HG03442 (cell line): ENCODE measurements around the gene MYRIP.

Source experiments
- ATAC-seq: cut with Tn5 transposase; IDR thresholded peaks from one replicate; pipeline ENCODE4 v1.9.1; 2021; ENCODE audit warnings: mild to moderate bottlenecking, moderate library complexity; ENCODE audit not compliant: unreplicated experiment

Gene MYRIP

GRCh38 chr3:39900462-39901002 lies 91.1 kb downstream of the MYRIP start:
- ATAC-seq = no peak

DNA sequence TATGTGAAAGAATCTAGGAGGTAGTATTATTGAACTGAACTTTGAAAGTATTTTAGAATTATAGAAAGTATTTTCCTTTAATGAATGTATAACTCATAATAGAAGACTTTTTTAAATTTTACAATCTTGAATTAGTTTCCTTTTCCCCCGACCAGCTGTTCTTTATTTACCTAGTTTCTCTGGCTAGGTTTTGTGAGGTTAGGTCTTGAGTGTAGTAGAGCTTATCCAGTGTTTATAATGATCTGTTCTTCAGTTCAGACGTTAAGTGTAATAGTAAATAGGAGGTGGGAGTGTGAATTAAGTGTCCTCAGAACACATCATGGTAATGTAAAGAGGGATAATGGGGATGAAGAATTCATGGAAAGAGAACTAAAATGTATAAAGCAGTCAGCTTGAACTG lies 93.8 kb downstream of the MYRIP start:
- no peak for ATAC-seq

DNA sequence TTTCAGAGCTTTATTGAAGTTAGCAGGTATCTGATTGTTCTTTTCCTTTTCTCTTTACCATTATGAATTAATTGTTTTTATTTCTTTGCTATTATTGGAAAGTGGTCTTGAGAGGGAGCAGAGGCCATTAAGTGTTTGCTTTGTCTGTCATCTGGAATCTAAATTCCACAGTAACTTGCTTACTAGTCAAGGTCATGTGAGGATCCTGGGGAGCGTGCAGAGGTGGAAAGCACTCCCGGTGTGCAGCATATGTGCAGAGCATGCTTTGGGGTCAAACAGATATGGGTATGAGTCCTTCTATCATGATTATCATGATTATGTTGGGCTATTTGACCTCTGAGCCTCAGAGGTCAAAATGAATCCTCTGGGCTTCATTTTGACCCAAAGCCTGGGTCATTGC lies 96.4 kb downstream of the MYRIP start:
- ATAC-seq = no peak

DNA sequence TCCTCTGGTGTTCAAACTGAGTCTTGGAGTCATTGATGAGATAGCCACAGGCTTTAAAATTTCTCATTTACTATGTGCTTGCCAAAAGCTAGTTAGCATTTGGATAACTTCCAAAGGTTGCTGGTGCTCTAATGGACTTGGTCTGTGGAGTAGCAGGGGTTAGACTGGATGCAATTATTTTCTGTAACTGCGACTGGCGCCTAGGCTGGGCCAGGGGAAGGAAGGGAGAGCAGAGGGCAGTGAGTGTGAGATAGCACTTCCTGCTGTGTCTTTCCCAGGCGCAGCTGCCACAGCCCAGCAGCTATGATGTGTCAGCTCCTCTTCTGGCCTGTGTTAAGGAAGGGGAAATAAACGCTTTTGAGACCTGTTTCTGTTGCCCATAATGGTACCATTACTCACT lies 98.6 kb downstream of the MYRIP start:
- no peak for ATAC-seq

GRCh38 chr3:39910135-39910534 lies 100.7 kb downstream of the MYRIP start:
- no peak for ATAC-seq

GRCh38 chr3:39910826-39911464 lies 101.5 kb downstream of the MYRIP start:
- no peak for ATAC-seq

DNA sequence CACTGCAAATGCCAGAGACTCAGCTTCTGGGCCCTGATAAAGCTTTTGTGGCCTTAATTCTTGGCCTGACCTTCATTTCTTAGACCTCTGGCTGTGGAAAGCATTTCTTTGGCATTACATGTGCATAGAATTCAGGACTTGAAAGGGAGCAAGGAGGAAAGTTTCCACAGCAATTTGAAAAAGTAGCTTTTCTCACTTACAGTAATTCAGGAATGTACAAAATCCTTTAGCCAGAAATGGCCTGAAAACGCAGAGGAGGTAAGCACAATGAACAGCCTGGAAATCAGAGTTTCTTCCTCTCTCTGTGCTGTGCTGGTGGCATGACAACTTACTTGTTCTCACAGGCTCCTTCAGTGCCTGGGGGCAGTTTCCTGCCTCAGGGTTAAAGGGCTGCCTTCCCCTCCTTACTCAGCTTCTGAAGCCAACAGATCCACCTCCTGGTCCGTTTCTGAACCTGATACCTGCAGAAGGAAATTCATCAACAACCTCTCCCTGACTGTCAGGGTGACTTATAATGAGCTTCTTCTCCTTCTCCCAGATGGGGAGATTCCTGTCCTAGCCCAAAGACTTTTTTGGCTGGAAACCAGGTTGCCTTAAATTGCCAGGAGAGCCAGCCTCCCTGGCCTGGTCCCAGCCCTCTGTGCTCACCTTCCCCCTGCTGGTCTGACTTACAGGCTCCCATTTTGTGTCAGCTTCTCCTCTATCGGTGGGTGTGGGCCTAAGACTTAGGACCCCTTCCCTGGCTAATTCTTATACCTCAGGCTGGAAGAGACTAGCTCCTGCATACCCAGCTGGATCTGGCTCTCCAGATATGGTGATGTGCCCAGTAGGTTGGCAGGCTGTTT lies 102.3 kb downstream of the MYRIP start:
- ATAC-seq = no peak

DNA sequence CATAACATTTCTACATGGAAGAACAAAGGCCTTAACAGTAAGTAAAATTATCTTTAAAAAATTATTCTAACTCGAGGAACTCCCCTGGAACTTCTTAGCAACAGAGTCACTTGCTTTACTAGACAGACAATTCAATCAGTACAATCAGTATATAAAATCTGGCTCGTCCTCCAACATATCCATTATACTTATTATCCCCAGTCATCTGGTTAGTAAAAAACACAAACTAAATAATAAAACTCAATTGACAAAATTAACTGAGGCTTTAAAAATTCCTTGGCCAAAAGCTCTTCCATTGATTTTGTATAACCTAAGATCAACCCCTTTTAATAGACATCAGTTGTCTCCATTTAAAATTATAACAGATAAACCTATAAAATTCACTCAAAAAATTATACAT lies 105.6 kb downstream of the MYRIP start:
- ATAC-seq = no peak

DNA sequence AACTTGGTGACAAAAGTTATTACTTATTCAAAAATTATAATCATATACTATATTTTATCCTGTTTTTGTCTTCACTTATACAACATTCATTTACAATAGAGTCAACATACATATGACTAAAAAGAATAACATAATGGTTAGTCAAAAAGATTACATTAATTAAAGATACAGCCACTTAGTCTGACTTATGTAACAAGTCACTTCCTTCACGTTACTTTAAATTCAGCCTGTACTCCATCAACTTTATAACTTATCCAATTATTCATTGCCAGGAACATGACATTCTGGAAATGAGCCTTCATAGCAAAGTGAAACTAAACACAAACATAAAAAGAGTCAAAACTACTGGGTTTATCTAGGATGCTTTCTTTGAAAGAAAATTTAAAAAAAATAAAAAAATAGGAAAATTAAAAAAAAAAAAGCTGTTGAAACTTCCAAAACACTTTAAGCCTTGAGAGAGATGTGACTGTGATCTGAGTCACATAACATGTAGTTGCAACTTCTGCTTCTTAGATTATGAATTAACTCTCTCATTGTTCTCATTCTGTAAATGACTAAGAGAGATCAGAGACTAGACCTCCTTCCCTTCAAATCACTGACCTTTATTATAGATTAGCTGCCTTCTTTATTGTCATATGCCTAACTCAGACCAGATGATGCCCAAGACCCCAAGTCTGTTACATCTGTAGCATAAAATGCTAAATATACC lies 107.8 kb downstream of the MYRIP start:
- peak; percentile 53 for ATAC-seq

- no peak for ATAC-seq
These were observed 109.9 kb downstream of the MYRIP start for GRCh38 chr3:39919281-39919680.

DNA sequence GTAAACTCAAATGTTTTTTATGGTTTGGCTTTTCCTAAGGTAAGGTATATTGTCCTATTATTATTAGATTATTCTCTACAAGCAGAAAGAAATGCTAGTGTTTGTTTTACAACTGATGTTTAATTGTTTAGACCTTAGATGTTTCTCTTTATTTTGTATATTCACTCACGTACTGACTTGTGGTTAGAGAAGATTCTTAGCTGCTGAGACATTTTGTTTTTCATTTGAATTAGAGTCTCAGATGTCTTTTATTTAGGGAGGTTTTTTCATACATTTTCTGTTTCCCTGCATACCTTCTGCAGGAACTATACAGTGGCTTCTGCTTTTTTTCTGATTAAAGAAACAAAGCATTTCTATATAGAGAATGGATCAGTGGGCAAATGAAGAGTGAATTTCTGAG lies 110.9 kb downstream of the MYRIP start:
- ATAC-seq = no peak

- ATAC-seq = no peak
These were observed 118.1 kb downstream of the MYRIP start for GRCh38 chr3:39927479-39927878.

DNA sequence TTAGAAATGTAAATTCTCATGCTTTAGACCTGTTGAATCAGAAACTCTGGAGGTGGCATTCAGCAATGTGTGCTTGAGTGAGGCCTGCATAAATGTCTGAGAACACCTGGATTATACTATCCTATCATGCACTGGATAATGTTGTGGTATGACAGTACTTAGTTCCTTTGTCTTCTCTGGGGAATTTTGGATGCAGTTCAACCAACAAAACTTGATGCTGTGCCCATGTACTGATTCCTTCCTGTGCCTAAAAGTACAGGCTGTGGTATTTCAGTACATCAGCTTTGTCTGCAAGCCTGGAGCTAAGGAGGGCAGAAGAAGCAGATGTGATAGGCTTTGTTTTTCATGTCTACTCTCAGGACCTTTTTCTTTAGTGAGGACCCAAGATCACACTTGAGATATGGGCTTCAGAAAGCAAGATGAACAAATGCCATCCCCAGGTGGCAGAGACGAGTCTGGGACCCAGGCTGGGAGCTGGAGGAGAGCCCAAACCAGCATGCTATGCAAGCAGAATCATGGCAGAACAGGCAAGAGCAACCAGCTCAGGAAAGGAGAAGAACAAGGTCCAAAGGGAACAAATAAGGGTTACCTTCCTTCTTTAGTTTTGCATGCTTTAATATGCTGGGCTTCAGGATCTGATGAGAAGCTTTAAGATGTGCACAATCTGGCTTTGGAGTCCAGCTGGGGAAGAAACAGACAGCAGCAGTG lies 124.7 kb downstream of the MYRIP start:
- no peak for ATAC-seq

DNA sequence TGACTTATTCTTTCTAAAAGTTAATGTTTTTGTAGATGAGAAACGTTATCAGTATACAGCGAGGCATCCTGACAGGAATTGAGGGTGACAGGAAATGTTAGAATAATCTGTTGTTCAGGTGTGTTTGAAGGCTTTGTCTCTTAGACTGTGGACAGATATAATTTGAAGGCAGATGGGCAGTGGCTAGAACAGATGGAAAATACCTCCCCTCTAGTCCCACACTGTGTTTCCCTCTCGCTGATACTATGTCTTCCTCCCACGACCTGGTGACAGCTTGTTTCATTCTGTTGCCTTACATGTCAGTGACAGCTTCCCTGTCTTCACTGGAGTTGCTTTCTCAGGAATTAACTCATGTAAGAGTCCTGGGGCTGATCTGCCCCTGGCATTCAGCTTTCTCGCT lies 125.3 kb downstream of the MYRIP start:
- ATAC-seq = no peak

DNA sequence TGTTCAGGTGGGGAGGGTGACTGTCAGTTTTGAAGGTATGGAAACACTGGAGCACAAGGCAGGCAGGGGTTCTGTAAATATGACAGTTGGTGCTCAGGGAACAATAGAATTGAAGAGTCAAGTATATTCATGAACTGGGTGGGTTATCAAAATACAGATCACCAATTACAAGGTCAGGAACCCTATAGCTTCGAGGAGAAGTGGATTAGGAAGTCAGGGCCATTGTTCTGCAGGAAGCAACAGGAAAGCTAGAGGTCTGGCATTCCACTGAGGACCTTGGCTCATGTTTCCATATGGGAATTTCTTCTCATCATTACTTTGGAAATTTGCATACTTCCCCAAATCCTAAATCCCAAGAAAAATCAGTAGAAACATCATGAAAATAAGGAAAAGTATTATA lies 125.9 kb downstream of the MYRIP start:
- no peak for ATAC-seq

DNA sequence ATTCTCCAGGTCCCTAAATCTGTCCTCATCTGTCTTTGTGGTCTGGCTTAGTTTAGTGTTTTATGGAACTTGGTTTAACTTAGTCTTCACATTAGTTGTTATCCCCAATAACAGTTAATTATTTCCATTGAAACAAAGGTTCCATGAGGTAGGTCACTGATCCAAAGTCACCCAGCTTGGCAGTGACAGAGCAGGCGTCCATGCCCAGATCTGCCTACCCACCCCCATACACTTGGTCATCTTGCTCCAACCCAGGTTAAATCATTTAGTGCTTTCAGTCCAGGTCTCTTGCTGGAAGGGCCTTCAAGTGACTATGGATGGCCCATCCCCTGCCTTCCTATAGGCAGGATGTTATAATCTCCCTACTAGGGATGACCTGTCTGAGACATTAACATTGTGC lies 127.4 kb downstream of the MYRIP start:
- no peak for ATAC-seq

DNA sequence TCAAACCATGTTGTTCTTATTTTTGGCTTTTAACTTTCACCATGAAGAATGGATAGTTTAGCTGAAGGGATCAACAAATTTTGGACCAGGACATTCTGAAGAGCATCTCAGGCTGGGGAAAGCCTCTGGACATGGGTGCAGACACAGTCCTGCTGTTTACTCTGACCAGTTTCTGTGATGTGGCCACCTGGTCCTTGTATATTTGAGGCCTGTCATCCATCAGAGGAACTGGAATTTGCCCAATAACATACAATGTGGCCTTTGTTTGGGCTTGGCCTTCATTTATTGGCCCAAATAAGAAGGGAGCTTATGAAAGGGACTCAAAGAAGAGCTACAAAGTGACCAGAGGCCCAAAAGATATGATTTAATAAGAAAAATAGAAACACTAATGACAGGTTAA lies 127.9 kb downstream of the MYRIP start:
- ATAC-seq = no peak

DNA sequence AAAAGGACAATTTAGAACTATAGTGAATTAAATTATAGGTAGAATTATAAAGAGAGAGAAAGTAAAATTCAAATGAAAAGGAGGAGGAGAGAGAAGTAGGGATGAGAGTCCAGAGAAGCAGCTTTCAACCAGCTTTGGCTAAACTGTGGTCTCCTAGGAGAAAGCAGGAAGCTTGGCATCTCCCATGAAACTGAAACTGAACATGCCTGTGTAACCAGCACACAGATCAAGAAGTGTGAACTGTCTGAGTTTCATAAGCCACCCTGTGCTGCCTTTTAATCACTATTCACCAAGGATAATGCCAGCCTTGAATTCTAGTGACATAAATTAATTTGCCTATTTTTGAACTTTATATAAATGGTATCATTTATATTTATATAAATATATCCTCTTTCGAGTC lies 128.5 kb downstream of the MYRIP start:
- ATAC-seq = no peak

GRCh38 chr3:39941931-39942330 lies 132.5 kb downstream of the MYRIP start:
- ATAC-seq = no peak

DNA sequence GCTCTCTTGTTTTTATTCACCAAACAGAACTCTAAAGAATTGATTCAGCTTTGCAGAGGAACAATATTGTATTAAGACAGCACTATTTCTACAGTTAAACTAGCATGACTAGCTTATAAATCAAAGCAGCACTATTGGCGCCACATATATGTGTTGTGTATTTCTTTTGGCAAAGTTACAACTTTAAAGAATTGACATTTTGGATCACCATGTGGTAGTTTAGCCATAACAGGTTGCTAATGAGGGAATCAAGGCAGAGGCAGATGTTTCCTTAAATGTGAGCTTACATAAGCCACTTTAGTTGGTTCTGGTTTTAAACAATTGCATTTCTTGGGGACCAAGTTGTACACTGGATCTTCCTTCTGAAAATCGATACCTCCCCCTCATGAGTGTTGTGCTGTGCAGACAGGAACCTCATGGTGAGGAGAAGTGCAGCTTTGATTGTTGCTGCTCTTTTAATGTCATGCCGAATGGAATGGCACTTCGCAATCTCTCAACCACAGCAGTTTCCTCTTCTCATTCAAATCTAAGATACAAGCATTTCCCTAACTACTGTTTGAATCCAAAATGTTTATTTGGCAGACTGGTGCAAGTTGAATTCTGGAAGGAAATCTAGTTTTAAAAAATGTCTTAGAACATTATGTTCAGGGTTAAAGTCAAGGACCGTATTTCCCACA lies 151.2 kb downstream of the MYRIP start:
- no peak for ATAC-seq

DNA sequence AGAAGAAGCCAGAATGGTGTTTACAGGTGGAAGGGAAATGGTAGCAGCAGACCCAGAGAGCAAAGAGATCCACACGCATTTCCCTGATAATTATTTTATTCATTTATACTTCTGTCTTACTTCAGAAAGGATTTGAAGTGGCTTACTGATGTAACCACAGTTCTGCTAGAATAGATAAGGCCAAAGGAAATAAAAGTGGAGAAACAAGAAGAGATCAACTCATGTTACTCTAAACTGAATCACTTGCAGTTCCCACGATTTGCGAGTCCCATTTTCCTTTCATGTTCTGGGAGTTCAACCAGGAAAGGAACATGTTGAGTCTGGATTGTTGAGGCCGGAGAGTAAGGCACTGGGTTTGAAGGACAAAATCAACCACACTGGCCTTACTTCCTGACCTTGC lies 151.8 kb downstream of the MYRIP start:
- ATAC-seq = no peak
